ENCODE measurements around the gene SH3TC1. TPM values are rescaled to one million over a fixed set of nuclear protein-coding genes. Genes with fewer than 3 reads are reported as not detected.

Gene SH3TC1
- total and polyA plus RNA-seq, 10 of the 15 experiments (the other 5 are each of a cell fraction or from before 2014, with no cell fraction given), result 0.19 to 47.0 (median 18.4) TPM

GRCh38 chr4:8192748-8193738, 6.0 kb upstream of the SH3TC1 start (continued):
- TF ChIP-seq E4F1 (IDR thresholded peaks at IDR 0.05; ENCODE audit: borderline replicate concordance, partially characterized antibody) (no peak), SUZ12 (IDR thresholded peaks at IDR 0.05; ENCODE audit: unreplicated experiment) (no peak), FOS (IDR thresholded peaks at IDR 0.05; ENCODE audit: borderline replicate concordance, extremely low read depth, insufficient read length) (no peak), ZZZ3 (IDR thresholded peaks at IDR 0.05; ENCODE audit: control insufficient read depth, insufficient read length, low read depth) (no peak), USF2 (IDR thresholded peaks at IDR 0.05; ENCODE audit: borderline replicate concordance, low read depth, low read length) (no peak; the same call in 1 of the 2 replicates), BHLHE40 (IDR thresholded peaks at IDR 0.05; ENCODE audit: borderline replicate concordance in 1 of 2, low read depth in 2 of 2, low read length in 1 of 2) (peak; percentile 69 to 88; a peak in 3 of 4 replicates), ZNF274 (IDR thresholded peaks at IDR 0.05; ENCODE audit: insufficient read depth, insufficient read length) (no peak), IRF5 (IDR thresholded peaks at IDR 0.05; ENCODE audit: borderline replicate concordance) (no peak), HDAC2 (IDR thresholded peaks at IDR 0.05) (no peak), RFX5 (IDR thresholded peaks at IDR 0.05; ENCODE audit: low read depth, low read length) (no peak), ZNF687 (IDR thresholded peaks at IDR 0.05) (peak; percentile 58; the same call in 1 of the 2 replicates), YY1 (IDR thresholded peaks at IDR 0.05; ENCODE audit: low read depth, low read length) (no peak), POLR2A (IDR thresholded peaks at IDR 0.05; ENCODE audit: low read depth, low read length) (no peak), ZNF217 (IDR thresholded peaks at IDR 0.05) (0 out of 2 replicates have a peak, but pooled peaks have one; percentile 5), TBL1XR1 (IDR thresholded peaks at IDR 0.05; ENCODE audit: low read depth, low read length) (no peak), RAD21 (IDR thresholded peaks at IDR 0.05; ENCODE audit: insufficient read depth, low read depth, low read length) (peak; percentile 79), PAX5 (IDR thresholded peaks at IDR 0.05; ENCODE audit: borderline replicate concordance, low read depth, low read length) (peak; percentile 96), PML (IDR thresholded peaks at IDR 0.05; ENCODE audit: low read length) (no peak), RAD51 (IDR thresholded peaks at IDR 0.05) (peak; percentile 64; the same call in 1 of the 2 replicates), NFYA (IDR thresholded peaks at IDR 0.05; ENCODE audit: borderline replicate concordance, low read depth, low read length) (no peak), CBFB (IDR thresholded peaks at IDR 0.05; ENCODE audit: low read depth) (peak; percentile 68), TARDBP (IDR thresholded peaks at IDR 0.05; ENCODE audit: borderline replicate concordance) (no peak)

Measured in GM12878 (cell line).